SU-DHL-6 (cell line): ENCODE measurements around the gene STK31.

ENCODE experiments used
- H2AFZ ChIP-seq: fragments of 200-600 bp; sonication (generic); 2 replicates; pipeline ENCODE4 v1.6.1; 2014; ENCODE audit warnings: low read depth, mild to moderate bottlenecking, moderate library complexity, mixed read lengths, antibody characterized with exemption, low read length; ENCODE audit not compliant: severe bottlenecking
- H3F3A ChIP-seq: fragments of 200-600 bp; shearing (Covaris generic); 2 replicates; pipeline ENCODE4 v1.6.0; 2016; ENCODE audit warnings: antibody characterized with exemption, mild to moderate bottlenecking; ENCODE audit not compliant: insufficient read depth
- H3K27ac ChIP-seq: fragments of 200-600 bp; sonication (generic); 2 replicates; pipeline ENCODE4 v1.5.1; 2016; ENCODE audit warnings: low read depth, mild to moderate bottlenecking, low read length, moderate library complexity, mixed read lengths
- H3K27me3 ChIP-seq: fragments of 200-600 bp; sonication (generic), shearing (Covaris generic); 2 replicates; pipeline ENCODE4 v1.6.0; 2014; ENCODE audit warnings: mild to moderate bottlenecking, low read length
- H3K36me3 ChIP-seq: fragments of 200-600 bp; sonication (generic); 2 replicates; pipeline ENCODE4 v1.6.1; 2014; ENCODE audit warnings: mild to moderate bottlenecking, low read length, mixed read lengths
- H3K4me2 ChIP-seq: fragments of 300-600, 200-600 bp; shearing (Covaris generic), sonication (generic); 2 replicates; pipeline ENCODE4 v1.6.0; 2014; ENCODE audit warnings: low read length, low read depth, mild to moderate bottlenecking; ENCODE audit not compliant: poor library complexity, severe bottlenecking
- H3K4me3 ChIP-seq: fragments of 200-600 bp; sonication (generic); 2 replicates; pipeline ENCODE4 v1.5.1; 2014; ENCODE audit warnings: antibody characterized with exemption, low read length, mild to moderate bottlenecking, mixed read lengths; ENCODE audit not compliant: insufficient read depth, poor library complexity, severe bottlenecking
- H3K79me2 ChIP-seq: fragments of 200-600 bp; sonication (generic); 2 replicates; pipeline ENCODE4 v1.6.1; 2014; ENCODE audit warnings: mild to moderate bottlenecking, low read length, moderate library complexity; ENCODE audit not compliant: insufficient read depth
- H3K9ac ChIP-seq: fragments of 200-600 bp; sonication (generic); 2 replicates; pipeline ENCODE4 v1.7.0; 2014; ENCODE audit warnings: mild to moderate bottlenecking, low read length
- H3K9me2 ChIP-seq: fragments of 200-600 bp; sonication (generic); replicated peaks from 2 replicates; pipeline ENCODE4 v1.6.1; 2014; ENCODE audit warnings: low read length; ENCODE audit not compliant: insufficient read depth
- H3K9me3 ChIP-seq: fragments of 200-600 bp; sonication (generic); 2 replicates; pipeline ENCODE4 v1.6.1; 2014; ENCODE audit warnings: low read length, mixed read lengths; ENCODE audit not compliant: insufficient read depth
- H4K20me1 ChIP-seq: fragments of 200-600 bp; sonication (generic); 2 replicates; pipeline ENCODE4 v1.6.1; 2014; ENCODE audit warnings: low read depth, mild to moderate bottlenecking, antibody characterized with exemption, low read length, moderate library complexity, mixed read lengths
- CTCF ChIP-seq: fragments of 200-600 bp; sonication (generic); IDR thresholded peaks from one replicate; pipeline ENCODE4 v1.5.1; 2017; ENCODE audit warnings: antibody characterized with exemption, mild to moderate bottlenecking, low read length, moderate library complexity; ENCODE audit not compliant: insufficient read depth, poor library complexity, severe bottlenecking
- EZH2phosphoT487 ChIP-seq: fragments of 200-600 bp; sonication (generic), shearing (Covaris generic); conservative IDR thresholded peaks from 2 replicates; pipeline ENCODE4 v1.6.1; 2018; ENCODE audit warnings: mild to moderate bottlenecking, antibody characterized with exemption, low read length, moderate library complexity, mixed read lengths

STK31 gene

DNA sequence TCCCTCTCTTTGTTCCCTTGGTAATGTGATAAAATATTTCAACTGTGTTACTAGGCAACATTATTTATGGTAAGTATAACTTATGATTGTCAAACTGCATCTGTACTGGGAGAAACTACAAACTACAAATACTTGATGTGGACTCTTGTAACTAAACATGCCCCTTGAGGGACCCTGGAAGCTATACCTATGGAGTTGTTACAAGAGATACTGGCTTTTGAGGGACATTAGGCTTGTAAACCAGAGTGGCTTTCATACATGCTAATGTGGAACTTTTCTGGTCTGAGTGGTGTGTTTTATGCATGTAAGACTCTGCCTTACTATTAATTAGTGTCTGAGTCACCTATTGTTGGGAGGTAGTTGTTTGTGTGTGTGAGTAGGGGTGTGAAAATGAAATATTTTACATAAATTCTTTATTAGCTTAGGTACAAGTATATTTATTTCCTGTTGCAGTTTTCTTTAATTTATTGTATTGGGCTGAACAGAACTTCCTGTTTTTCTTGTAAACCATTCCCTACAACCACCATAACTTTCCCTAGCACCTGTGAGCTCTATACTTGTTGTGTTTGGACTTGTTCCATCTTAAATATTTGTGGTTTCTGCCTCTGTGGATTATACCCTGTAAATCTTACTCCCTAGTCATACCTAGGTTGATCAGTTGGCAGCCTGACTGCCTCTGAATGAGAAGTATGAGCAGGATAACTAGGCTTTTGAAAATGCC is 49.8 kb downstream of the STK31 start:
- Histone ChIP-seq H3F3A (no peaks in the 10 kb centered on the region), H3K36me3 (no peaks in the 10 kb centered on the region), H2AFZ (no peak overlapping the region), H3K4me3 (no peak overlapping the region), H3K27me3 (no peaks in the 10 kb centered on the region), H3K79me2 (no peaks in the 10 kb centered on the region), H3K27ac (no peak overlapping the region), H3K4me2 (no peak overlapping the region), H4K20me1 (no peaks in the 10 kb centered on the region), H3K9me2 (no peaks in the 10 kb centered on the region), H3K9me3 (no peaks in the 10 kb centered on the region), H3K9ac (no peak overlapping the region)
- TF ChIP-seq EZH2phosphoT487 (no peak), CTCF (no peak)

GRCh38 chr7:23765943-23766342 is 55.9 kb downstream of the STK31 start:
- Histone ChIP-seq H3K9me3 (no peaks in the 10 kb centered on the region), H3K4me2 (no peak overlapping the region), H3K27ac (no peak overlapping the region), H3K79me2 (no peaks in the 10 kb centered on the region), H3K9ac (no peak overlapping the region), H3F3A (no peaks in the 10 kb centered on the region), H3K36me3 (no peaks in the 10 kb centered on the region), H3K27me3 (no peaks in the 10 kb centered on the region), H3K4me3 (no peak overlapping the region), H4K20me1 (no peaks in the 10 kb centered on the region), H2AFZ (no peak overlapping the region), H3K9me2 (no peaks in the 10 kb centered on the region)
- no peak for TF ChIP-seq CTCF
- no peak for TF ChIP-seq EZH2phosphoT487

DNA sequence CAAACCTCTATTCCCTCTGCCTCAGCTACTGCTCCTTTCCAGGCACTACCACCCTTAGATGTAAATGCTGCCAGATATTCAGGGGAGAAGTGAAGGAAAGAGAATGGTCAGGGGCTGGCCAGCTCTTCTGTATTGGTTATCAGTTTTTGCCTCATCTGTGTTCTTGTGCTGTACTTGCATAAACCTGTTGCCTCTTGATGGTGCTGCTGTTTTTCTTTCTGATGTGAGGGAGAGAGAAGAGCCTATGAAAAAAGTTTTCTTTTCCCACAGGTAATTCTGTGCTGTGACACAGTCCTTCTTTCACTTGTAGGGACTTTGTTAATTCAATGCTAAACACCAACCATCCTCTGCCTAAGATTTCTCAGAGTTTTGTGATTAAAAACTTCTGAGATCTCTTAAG is 57.5 kb downstream of the STK31 start:
- Histone ChIP-seq H3K9me3 (no peaks in the 10 kb centered on the region), H3K36me3 (no peaks in the 10 kb centered on the region), H3K9me2 (no peaks in the 10 kb centered on the region), H3K27me3 (no peaks in the 10 kb centered on the region), H3K79me2 (no peaks in the 10 kb centered on the region), H4K20me1 (no peaks in the 10 kb centered on the region), H3K4me2 (no peak overlapping the region), H3F3A (no peaks in the 10 kb centered on the region), H3K9ac (no peak overlapping the region), H2AFZ (no peak overlapping the region), H3K27ac (no peak overlapping the region), H3K4me3 (no peak overlapping the region)
- TF ChIP-seq EZH2phosphoT487: no peak
- TF ChIP-seq CTCF: no peak
